Karpas-422 (cell line): ENCODE results near the gene TGFB1I1. TPM values are rescaled to one million over a fixed set of nuclear protein-coding genes. Genes with fewer than 3 reads are reported as not detected.

Experiments
- DNase-seq: peaks from one replicate; pipeline ENCODE4 v3.0.0-alpha.2; 2015
- H2AFZ ChIP-seq: fragments of 200-600 bp; sonication (generic); 2 replicates; pipeline ENCODE4 v1.6.1; 2014; ENCODE audit warnings: antibody characterized with exemption, low read length, mixed read lengths
- H3K27ac ChIP-seq: fragments of 200-600 bp; sonication (generic); 2 replicates; pipeline ENCODE4 v1.5.1; 2014; ENCODE audit warnings: mild to moderate bottlenecking, low read length, moderate library complexity
- H3K27me3 ChIP-seq: fragments of 200-600 bp; sonication (generic); 2 replicates; pipeline ENCODE4 v1.6.1; 2014; ENCODE audit warnings: low read length, mixed read lengths
- H3K36me3 ChIP-seq: fragments of 200-600 bp; sonication (generic); 2 replicates; pipeline ENCODE4 v1.6.1; 2014; ENCODE audit warnings: low read length, mixed read lengths; ENCODE audit not compliant: insufficient read depth
- H3K4me1 ChIP-seq: fragments of 200-600 bp; sonication (generic); 2 replicates; pipeline ENCODE4 v1.6.1; 2014; ENCODE audit warnings: mild to moderate bottlenecking, low read length, mixed read lengths
- H3K4me2 ChIP-seq: fragments of 200-600 bp; sonication (generic); 2 replicates; pipeline ENCODE4 v1.6.1; 2014; ENCODE audit warnings: low read length, low read depth, mild to moderate bottlenecking; ENCODE audit not compliant: poor library complexity, severe bottlenecking
- H3K4me3 ChIP-seq: fragments of 200-600 bp; sonication (generic); 2 replicates; pipeline ENCODE4 v1.5.1; 2014; ENCODE audit warnings: mild to moderate bottlenecking, antibody characterized with exemption, low read length, mixed read lengths
- H3K79me2 ChIP-seq: fragments of 200-600 bp; sonication (generic); 2 replicates; pipeline ENCODE4 v1.6.1; 2014; ENCODE audit warnings: mild to moderate bottlenecking, low read length, mixed read lengths
- H3K9ac ChIP-seq: fragments of 200-600 bp; sonication (generic); 2 replicates; pipeline ENCODE4 v1.6.0; 2014; ENCODE audit warnings: low read length
- H3K9me2 ChIP-seq: fragments of 200-600 bp; sonication (generic), shearing (Covaris generic); replicated peaks from 2 replicates; pipeline ENCODE4 v1.6.0; 2014; ENCODE audit warnings: mild to moderate bottlenecking, low read length, moderate library complexity; ENCODE audit not compliant: insufficient read depth
- H3K9me3 ChIP-seq: fragments of 300-700, 200-600 bp; sonication (generic); 2 replicates; pipeline ENCODE4 v1.6.1; 2014; ENCODE audit warnings: low read length, mixed read lengths
- H4K20me1 ChIP-seq: fragments of 200-600 bp; sonication (generic); 2 replicates; pipeline ENCODE4 v1.6.1; 2014; ENCODE audit warnings: mild to moderate bottlenecking, antibody characterized with exemption, low read length, low read depth; ENCODE audit not compliant: insufficient read depth
- total RNA-seq: library from RNA; depleted of rRNA; stranded (reverse); fragments of >200 nt; shearing (Covaris generic); gene quantifications from 2 replicates; pipeline ENCODE4 v1.2.3, GENCODE V29; 2014; ENCODE audit warnings: low replicate concordance

Gene TGFB1I1
- total RNA-seq, 1 experiment from 2014 or later: not detected

DNA sequence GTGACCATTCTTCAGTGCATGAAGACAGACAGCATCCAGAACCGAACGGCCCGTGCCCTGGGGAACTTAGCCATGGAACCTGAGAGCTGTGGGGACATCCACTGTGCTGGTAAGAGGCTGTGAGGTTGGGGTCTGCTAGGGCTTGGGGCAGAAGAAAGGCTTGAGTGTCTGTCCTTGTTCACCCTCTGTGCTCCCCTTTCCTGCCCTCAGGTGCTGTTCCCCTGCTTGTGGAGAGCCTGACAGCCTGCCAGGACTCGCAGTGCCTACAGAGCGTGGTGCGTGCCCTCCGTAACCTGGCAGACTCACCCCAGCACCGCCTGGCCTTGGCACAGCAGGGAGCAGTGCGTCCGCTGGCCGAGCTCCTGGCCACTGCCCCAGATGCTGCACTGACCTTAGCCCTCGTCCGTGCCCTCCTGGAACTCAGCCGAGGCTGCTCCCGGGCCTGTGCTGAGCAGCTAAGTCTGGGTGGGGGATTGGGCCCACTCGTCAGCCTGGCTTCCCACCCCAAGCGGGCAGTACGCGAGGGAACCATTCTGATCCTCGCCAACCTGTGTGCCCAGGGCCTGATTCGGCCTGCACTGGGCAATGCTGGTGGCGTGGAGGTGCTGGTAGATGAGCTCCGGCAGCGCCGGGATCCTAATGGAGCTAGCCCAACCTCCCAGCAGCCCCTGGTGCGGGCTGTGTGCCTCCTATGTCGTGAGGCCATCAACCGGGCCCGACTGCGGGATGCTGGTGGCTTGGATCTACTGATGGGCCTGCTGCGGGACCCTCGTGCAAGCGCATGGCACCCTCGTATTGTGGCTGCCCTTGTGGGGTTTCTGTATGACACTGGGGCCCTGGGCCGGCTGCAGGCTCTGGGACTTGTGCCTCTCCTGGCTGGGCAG is 9.8 kb upstream of the TGFB1I1 start:
- DNase-seq: no peak

DNA sequence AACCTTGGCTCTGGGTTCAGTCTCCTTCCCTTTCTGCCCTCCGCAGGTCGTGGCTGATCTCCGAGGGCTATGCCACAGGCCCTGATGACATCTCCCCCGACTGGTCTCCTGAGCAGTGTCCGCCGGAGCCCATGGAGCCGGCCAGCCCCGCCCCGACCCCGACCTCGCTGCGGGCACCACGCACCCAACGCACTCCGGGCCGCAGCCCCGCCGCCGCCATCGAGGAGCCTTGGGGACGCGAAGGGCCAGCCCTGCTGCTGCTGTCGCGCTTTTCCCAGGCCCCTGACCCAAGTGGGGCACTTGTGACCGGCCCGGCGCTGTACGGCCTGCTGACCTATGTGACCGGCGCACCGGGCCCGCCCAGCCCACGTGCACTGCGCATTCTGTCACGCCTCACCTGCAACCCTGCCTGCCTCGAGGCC is 7.6 kb upstream of the TGFB1I1 start:
- no peak overlapping the region for H3K27ac ChIP-seq
- DNase-seq: no peak
- H3K9ac ChIP-seq: no peak overlapping the region
- H3K27me3 ChIP-seq: no peaks in the 10 kb centered on the region
- no peak overlapping the region for H2AFZ ChIP-seq
- no peaks in the 10 kb centered on the region for H3K36me3 ChIP-seq
- no peaks in the 10 kb centered on the region for H3K9me3 ChIP-seq
- peaks cover 16% of the 10 kb centered on the region for H3K4me1 ChIP-seq
- H3K4me3 ChIP-seq: no peak overlapping the region
- no peaks in the 10 kb centered on the region for H4K20me1 ChIP-seq
- no peak overlapping the region for H3K4me2 ChIP-seq
- no peaks in the 10 kb centered on the region for H3K9me2 ChIP-seq
- no peaks in the 10 kb centered on the region for H3K79me2 ChIP-seq

More for the DNA sequence above, 9.8 kb upstream of the TGFB1I1 start:
- no peak overlapping the region for H3K9ac ChIP-seq
- H3K79me2 ChIP-seq: peaks cover 17% of the 10 kb centered on the region
- no peaks in the 10 kb centered on the region for H3K9me3 ChIP-seq
- no peaks in the 10 kb centered on the region for H3K27me3 ChIP-seq
- peaks cover 12% of the 10 kb centered on the region; the same call in 1 of the 2 replicates for H4K20me1 ChIP-seq
- H3K4me2 ChIP-seq: no peak overlapping the region
- peaks cover 25% of the 10 kb centered on the region for H3K4me1 ChIP-seq
- H3K4me3 ChIP-seq: no peak overlapping the region
- no peak overlapping the region for H3K27ac ChIP-seq
- no peaks in the 10 kb centered on the region for H3K9me2 ChIP-seq
- H3K36me3 ChIP-seq: no peaks in the 10 kb centered on the region
- H2AFZ ChIP-seq: no peak overlapping the region

DNA sequence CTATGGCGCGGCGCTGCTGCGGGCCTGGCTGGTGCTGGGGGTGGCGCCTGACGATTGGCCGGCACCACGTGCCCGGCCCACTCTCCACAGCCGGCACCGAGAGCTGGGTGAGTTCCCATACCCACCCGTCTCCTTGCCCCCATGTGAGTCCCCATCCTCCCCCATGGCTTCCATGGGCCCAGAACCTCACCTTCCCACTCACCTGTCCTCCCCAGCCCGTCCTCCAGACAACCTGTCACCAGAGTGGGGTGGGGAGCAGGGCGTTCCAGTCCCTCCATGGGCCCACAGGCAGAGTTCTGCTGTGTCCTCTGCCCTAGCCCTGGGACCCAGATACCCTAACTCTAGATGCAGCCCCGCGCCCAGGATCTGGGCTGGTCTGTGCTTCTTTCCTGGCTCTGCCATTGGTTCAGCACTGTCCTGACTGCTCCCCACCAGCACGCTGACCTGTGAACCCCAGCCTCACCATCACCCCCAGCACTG is 7.1 kb upstream of the TGFB1I1 start:
- no peak overlapping the region for H3K27ac ChIP-seq
- no peaks in the 10 kb centered on the region for H3K27me3 ChIP-seq
- H3K79me2 ChIP-seq: no peaks in the 10 kb centered on the region
- H3K4me2 ChIP-seq: no peak overlapping the region
- no peaks in the 10 kb centered on the region for H3K9me2 ChIP-seq
- no peak overlapping the region for H2AFZ ChIP-seq
- no peaks in the 10 kb centered on the region for H3K9me3 ChIP-seq
- peaks cover 16% of the 10 kb centered on the region for H3K4me1 ChIP-seq
- H4K20me1 ChIP-seq: no peaks in the 10 kb centered on the region
- no peaks in the 10 kb centered on the region for H3K36me3 ChIP-seq
- DNase-seq: no peak
- H3K9ac ChIP-seq: no peak overlapping the region
- H3K4me3 ChIP-seq: no peak overlapping the region

DNA sequence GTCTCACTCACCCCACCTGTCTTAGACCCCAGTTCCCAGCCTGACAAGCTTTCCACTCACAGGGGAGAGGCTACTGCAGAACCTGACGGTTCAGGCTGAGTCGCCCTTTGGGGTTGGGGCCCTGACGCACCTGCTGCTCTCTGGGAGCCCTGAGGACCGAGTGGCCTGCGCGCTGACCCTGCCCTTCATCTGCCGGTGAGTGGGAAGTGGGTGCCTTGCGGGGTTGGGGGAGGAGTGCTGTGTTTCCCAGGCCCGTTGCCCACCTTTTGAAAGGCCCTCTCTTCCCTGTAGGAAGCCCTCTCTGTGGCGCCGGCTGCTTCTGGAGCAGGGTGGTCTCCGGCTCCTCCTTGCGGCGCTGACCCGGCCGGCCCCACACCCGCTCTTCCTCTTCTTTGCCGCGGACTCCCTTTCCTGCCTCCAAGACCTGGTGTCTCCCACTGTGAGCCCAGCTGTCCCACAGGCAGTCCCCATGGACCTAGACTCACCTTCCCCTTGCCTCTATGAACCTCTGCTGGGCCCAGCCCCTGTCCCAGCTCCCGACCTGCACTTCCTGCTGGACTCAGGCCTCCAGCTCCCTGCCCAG is 6.1 kb upstream of the TGFB1I1 start:
- no peak overlapping the region for H3K9ac ChIP-seq
- H3K27me3 ChIP-seq: no peaks in the 10 kb centered on the region
- peaks cover 9% of the 10 kb centered on the region for H3K4me1 ChIP-seq
- no peak overlapping the region for H2AFZ ChIP-seq
- H3K4me3 ChIP-seq: no peak overlapping the region
- no peaks in the 10 kb centered on the region for H3K9me3 ChIP-seq
- H3K36me3 ChIP-seq: no peaks in the 10 kb centered on the region
- H3K79me2 ChIP-seq: no peaks in the 10 kb centered on the region
- H3K9me2 ChIP-seq: no peaks in the 10 kb centered on the region
- H4K20me1 ChIP-seq: no peaks in the 10 kb centered on the region
- no peak for DNase-seq
- H3K27ac ChIP-seq: no peak overlapping the region
- H3K4me2 ChIP-seq: no peak overlapping the region

DNA sequence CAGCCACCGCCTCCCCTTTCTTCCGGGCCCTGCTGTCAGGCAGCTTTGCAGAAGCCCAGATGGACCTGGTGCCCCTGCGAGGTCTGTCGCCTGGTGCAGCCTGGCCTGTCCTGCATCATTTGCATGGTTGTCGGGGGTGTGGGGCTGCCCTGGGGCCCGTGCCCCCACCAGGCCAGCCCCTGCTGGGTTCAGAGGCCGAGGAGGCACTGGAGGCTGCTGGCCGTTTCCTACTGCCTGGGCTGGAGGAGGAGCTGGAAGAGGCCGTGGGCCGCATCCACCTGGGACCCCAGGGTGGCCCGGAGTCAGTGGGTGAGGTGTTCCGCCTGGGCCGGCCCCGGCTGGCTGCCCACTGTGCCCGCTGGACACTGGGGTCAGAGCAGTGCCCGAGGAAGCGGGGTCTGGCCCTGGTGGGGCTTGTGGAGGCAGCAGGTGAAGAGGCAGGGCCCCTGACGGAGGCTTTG is 5.5 kb upstream of the TGFB1I1 start:
- DNase-seq: no peak
- Histone ChIP-seq H3K27ac (no peak overlapping the region), H3K27me3 (no peaks in the 10 kb centered on the region), H3K79me2 (no peaks in the 10 kb centered on the region), H2AFZ (no peak overlapping the region), H3K9me2 (no peaks in the 10 kb centered on the region), H3K4me1 (peaks cover 9% of the 10 kb centered on the region), H3K36me3 (no peaks in the 10 kb centered on the region), H3K4me3 (no peak overlapping the region), H3K9me3 (no peaks in the 10 kb centered on the region), H3K4me2 (no peak overlapping the region), H4K20me1 (no peaks in the 10 kb centered on the region), H3K9ac (no peak overlapping the region)

DNA sequence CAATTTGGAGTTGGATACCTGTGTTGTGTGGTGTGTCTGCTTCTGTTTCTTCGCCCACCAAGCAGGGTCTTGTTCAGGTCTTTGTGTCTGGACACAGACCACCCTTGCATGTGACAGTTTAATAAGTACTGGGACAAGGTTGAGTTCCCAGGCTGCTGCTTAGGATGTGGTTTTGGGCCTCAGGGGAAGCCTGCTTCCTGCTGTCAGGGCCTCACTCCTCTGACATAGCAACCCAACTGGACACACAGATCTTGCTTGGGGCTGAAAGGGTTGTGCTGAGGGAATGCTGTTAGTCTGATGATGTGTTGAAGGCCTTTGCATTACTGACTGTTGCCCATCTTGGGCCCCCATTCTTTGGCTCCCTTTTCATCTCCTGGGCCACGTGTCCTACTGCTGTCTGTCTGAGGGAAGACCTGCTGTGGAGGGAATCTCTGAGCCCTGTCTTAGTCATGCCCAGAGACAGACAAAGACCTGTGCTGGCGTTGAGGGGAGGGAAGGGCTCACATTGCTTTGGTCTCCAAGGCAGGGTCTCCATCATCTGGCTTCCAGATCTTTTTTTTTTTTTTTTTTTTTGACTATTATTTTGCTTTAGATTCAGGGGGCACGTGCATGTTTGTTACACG is 4.7 kb upstream of the TGFB1I1 start:
- peak; percentile 62 for DNase-seq
- Histone ChIP-seq H3K9me2 (no peaks in the 10 kb centered on the region), H3K9ac (peak overlapping the region; percentile 13; the same call in 1 of the 2 replicates), H3K4me1 (peaks cover 9% of the 10 kb centered on the region), H3K79me2 (no peaks in the 10 kb centered on the region), H3K36me3 (no peaks in the 10 kb centered on the region), H2AFZ (no peak overlapping the region), H4K20me1 (no peaks in the 10 kb centered on the region), H3K9me3 (no peaks in the 10 kb centered on the region), H3K4me3 (no peak overlapping the region), H3K27me3 (no peaks in the 10 kb centered on the region), H3K4me2 (no peak overlapping the region), H3K27ac (no peak overlapping the region)

DNA sequence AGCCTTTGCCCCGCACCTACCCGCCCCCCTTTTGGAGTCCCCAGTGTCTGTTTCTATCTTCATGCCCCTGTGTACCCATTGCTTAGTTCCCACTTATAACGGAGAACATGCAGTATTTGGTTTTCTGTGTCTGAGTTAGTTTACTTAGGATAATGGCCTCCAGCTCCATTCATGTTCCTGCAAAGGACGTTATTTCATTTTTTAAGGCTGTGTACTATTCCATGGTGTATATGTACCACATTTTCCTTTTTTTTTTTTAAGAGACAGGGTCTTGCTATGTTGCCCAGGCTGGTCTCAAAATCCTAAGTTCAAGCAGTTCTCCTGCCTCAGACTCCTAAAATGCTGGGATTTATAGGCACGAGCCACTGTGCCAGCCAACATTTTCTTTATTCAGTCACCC is 4.1 kb upstream of the TGFB1I1 start:
- H3K79me2 ChIP-seq: no peaks in the 10 kb centered on the region
- H3K27ac ChIP-seq: no peak overlapping the region
- H3K27me3 ChIP-seq: no peaks in the 10 kb centered on the region
- no peak overlapping the region for H3K4me2 ChIP-seq
- H3K4me3 ChIP-seq: no peak overlapping the region
- no peak for DNase-seq
- no peak overlapping the region for H3K9ac ChIP-seq
- peaks cover 9% of the 10 kb centered on the region for H3K4me1 ChIP-seq
- no peaks in the 10 kb centered on the region for H3K36me3 ChIP-seq
- H3K9me2 ChIP-seq: no peaks in the 10 kb centered on the region
- H4K20me1 ChIP-seq: no peaks in the 10 kb centered on the region
- no peaks in the 10 kb centered on the region for H3K9me3 ChIP-seq
- no peak overlapping the region for H2AFZ ChIP-seq

DNA sequence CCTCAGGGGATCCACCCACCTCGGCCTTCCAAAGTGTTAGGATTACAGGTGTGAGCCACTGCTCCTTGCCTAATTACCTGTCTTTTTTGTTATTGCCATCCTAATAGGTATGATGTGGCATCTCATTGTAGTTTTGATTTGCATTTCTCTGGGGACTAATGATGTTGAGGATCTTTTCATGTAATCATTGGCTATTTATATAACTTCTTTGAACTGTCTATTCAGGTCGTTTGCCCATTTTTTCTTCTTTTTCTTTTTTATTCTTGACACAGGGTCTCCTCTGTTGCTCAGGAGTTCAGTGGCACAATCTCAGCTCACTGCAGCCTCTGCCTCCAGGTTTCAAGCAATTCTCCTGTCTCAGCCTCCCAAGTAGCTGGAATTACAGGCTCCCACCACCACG is 1.3 kb upstream of the TGFB1I1 start:
- Histone ChIP-seq H3K36me3 (no peaks in the 10 kb centered on the region), H3K4me1 (peaks cover 9% of the 10 kb centered on the region)

More for the DNA sequence above, 1.3 kb upstream of the TGFB1I1 start:
- no peak overlapping the region for H3K4me2 ChIP-seq
- no peaks in the 10 kb centered on the region for H4K20me1 ChIP-seq
- H3K79me2 ChIP-seq: no peaks in the 10 kb centered on the region
- no peak overlapping the region for H2AFZ ChIP-seq
- H3K9ac ChIP-seq: no peak overlapping the region
- no peak overlapping the region for H3K4me3 ChIP-seq
- no peaks in the 10 kb centered on the region for H3K9me3 ChIP-seq
- no peak overlapping the region for H3K27ac ChIP-seq
- no peaks in the 10 kb centered on the region for H3K9me2 ChIP-seq
- no peaks in the 10 kb centered on the region for H3K27me3 ChIP-seq
- DNase-seq: no peak
